NCI-H69 (cell line): ENCODE data around the gene IGF2BP3.
"Not testable (repeated sequence)": the region's sequence is repeated elsewhere in the genome, so short reads cannot be mapped to it uniquely, and the experiment has no call there.

Experiments used
- DNase-seq: peaks from one replicate; lab custom pipeline; 2025; lab: John Stamatoyannopoulos, UW

IGF2BP3 gene

GRCh38 chr7:23422384-23422783 lies 47.9 kb downstream of the IGF2BP3 start:
- DNase-seq: no peak

GRCh38 chr7:23419845-23420244 lies 50.4 kb downstream of the IGF2BP3 start:
- no peak for DNase-seq

- no peak for DNase-seq
These were observed 51.1 kb downstream of the IGF2BP3 start for GRCh38 chr7:23419160-23419559.

- DNase-seq: peak; percentile 34
These were observed 52.2 kb downstream of the IGF2BP3 start for GRCh38 chr7:23418046-23418445.

- DNase-seq: no peak
These were observed 55.1 kb downstream of the IGF2BP3 start for GRCh38 chr7:23415198-23415597.

DNA sequence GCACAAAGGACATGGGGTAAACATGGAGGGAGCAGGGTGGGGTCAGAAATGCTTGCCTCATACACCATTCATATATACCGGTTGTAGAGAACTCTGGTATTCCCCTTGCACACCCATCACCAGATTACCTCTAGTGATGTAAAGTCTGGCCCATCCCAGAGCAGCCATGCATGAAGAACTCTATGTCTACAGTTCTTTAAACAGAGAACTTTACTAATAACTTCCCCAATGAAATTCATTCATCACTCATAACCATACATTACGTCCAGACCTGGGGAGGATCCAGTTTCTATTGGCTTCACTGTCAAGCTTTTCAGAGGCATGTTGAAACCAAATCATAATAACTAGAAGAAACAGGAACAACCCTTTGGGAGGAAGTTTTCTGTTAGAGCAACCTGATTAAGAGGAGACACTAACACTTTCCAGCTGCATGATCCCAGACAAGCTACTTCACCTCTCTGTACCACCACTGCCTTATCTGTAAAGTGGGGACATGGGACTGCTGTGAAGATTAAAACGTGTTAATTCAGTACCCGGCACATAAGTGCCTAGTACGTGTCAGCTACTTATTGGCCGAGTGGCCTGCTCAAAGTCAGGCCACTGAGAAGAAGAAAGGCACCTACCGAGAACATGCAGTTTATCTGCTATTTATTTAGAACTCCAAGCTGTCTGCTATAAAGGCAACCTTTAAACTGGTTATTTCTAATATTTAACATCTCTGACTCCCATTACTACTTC lies 59.7 kb downstream of the IGF2BP3 start:
- DNase-seq: no peak

GRCh38 chr7:23406564-23406963 lies 63.7 kb downstream of the IGF2BP3 start:
- not testable (repeated sequence) for DNase-seq

GRCh38 chr7:23405240-23405618 lies 65.1 kb downstream of the IGF2BP3 start:
- DNase-seq: no peak

DNA sequence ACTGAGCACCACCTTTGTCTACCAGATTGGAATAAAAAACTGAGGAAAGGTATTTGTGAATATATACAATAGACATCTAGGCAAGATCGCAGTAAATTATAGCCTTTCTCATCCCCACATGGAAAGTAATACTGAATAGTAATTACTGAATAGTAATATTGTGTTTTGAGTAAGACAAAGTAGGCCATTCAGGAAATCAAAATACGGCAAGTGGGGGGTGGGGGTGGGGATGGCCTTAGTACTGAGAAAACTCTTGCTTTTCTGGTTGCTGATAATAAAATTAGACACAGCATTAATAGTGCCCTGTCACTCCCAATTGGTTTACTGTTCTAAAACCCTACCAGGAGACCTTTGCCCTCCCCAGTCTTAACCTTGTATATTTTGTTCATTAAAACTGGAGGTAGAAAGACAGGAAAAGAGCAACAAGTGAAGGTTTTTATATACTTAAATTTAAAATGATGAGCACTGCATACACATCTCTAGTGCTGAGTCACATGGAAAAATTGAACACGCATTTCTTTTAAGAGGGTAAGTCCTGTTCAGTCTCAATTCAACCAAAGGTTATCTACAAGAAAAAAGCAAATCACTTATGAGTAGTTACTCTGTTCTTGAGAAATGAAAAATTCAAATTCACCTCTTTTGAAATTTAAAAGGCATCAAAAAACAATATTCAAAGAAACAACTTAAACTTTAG lies 65.6 kb downstream of the IGF2BP3 start:
- DNase-seq: peak; percentile 23

DNA sequence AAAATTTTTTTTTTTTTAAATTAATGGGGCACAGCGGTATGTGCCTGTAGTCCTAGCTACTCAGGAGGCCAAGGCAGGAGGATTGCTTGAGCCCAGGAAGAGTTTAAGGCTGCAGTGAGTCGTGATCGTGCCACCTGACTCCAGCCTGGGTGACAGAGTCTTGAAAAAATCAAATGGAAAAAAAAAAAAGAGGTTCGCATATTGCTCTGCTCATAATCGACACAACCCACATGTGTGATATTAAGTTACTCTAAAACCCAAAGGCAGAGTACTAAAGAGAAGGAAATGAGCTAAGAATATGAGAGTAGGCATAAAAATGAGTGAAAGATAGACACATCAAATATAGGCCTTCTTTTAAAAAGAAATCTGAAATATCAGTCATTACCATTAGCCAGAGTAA lies 66.3 kb downstream of the IGF2BP3 start:
- no peak for DNase-seq

GRCh38 chr7:23398090-23398489 lies 72.2 kb downstream of the IGF2BP3 start:
- not testable (repeated sequence) for DNase-seq

DNA sequence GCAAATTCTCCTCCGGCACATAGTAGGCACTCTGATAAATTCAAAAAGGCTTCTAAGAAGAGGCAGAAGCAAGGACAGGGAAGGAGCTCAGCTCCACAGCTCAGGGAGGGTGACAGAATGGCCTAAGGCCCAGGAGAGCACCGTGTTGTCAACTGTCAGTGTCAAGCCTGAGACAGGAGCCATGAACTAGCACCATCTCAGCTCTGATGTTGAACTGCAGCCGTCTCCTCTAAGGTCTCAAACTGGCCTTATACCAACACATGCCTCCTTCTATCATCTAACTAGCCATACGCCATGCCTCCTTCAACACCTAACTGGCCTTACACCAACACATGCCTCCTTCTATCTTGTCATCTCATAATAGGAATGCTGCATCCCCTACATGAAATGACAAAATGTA lies 73.0 kb downstream of the IGF2BP3 start:
- no peak for DNase-seq

DNA sequence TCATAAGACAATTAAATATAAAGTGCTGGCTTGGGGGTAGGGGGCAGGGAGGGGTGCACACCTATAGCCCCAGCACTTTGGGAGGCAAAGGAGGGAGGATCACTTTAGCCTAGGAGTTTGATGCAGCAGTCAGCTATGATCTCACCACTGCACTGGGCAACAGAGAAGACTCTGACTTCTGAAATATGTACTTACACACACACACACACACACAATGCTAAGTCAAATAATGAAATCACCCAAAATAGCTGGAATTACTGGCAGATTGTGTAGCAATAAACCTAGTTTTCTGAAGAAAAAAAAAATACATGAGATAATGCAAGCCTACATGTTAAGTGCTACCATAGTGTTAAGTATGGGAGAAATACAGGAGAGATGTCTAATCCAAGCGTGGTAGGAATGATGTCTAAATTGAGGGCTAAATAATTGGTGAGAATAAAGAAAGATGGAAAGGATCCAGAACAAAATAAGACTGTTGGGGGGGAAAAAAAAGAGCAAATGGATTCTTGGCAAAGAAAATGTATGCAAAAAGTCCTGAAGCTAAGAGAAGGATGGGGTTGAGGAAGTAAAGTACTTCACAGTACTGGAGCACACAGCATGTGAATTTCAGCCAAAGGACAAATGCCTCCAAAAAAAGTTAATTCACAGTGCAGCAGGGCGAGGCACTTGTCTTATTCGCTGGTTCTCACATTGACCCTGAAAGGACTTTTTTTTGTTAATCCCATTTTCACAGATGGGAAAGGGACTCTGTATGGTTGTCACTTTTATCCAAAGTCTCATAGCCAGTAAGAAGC lies 73.9 kb downstream of the IGF2BP3 start:
- DNase-seq: peak; percentile 24

DNA sequence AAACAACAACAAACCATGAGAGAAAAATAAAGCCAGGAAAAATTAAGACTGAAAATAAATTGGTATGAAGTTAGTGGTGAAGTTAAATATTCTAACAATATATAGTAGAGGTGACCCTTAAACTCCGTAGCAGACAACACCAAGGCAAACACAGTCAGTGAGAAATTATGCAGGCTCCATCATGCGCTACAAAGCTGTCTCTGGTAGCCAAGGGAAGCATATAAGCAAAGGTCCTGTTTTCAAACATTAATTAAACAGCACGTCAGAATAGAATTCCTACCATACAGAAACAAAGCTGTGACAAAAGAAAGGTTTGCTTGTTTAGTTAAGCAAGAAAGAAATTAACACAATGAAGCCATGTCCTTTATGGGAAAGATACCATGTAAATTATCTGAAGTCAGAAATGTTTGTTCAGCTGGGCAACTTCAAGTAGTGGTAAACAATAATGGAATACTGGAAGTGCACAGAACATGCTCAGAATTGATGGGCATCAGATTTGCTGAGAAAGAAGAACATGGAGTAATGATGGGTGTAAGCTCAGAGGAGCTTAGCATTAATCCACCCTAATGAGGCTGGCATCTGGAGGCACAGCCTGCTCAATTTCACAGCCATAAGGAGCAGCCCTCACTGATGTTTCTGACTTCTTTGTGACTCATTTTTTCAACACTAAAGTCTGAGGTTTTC lies 75.7 kb downstream of the IGF2BP3 start:
- peak; percentile 98 for DNase-seq

DNA sequence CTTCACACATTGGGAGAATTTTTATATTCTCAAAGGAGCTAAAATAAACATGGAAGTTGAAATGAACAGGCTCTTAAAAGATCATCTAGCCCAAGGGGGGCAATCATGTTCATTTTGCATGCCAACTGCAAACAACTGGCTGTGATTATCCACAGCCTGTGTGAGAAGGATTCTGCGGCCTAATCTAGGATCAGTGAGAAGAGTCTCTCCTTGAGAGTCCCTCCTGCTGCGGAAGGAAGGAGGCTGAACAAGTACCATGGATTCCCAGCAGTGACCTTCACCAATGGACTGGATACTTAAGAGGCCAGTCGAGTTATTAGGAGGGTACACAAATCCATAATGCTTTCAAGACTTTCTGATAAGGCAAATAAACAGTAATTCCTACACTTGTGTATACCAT lies 76.7 kb downstream of the IGF2BP3 start:
- peak; percentile 54 for DNase-seq

GRCh38 chr7:23389701-23390100 lies 80.6 kb downstream of the IGF2BP3 start:
- no peak for DNase-seq

- DNase-seq: no peak
These were observed 82.7 kb downstream of the IGF2BP3 start for GRCh38 chr7:23387583-23387982.

DNA sequence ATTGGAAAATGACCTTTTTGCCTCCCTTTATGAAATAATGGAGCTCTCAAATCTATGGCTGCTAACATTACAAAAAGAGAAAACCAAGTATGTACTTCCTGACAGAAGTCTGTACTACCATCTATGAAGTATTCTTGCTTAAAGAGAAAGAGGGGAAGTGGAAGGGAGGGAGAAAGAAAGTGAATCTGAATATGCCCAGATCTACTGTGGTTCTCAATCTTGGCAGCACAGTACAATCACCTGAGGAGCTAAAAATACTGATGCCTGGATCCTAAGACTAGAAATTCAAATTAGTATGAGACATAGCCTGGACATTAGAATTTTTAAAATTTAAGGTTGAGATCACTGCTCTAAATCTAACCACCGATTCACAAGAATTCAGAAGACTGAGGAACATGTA lies 85.2 kb downstream of the IGF2BP3 start:
- no peak for DNase-seq

- DNase-seq: no peak
These were observed 87.1 kb downstream of the IGF2BP3 start for GRCh38 chr7:23383225-23383624.

- no peak for DNase-seq
These were observed 89.3 kb downstream of the IGF2BP3 start for GRCh38 chr7:23380961-23381360.

GRCh38 chr7:23380556-23380955 lies 89.7 kb downstream of the IGF2BP3 start:
- no peak for DNase-seq

- DNase-seq: no peak
These were observed 91.3 kb downstream of the IGF2BP3 start for GRCh38 chr7:23378996-23379395.
